HL-60 (cell line): ENCODE data around the gene PSMD11.

Source experiments
- CTCF ChIP-seq: IDR thresholded peaks from one replicate; pipeline ENCODE4 v1.5.1; 2011; ENCODE audit warnings: low read length, control low read depth, inconsistent platforms; ENCODE audit not compliant: insufficient read depth
- POLR2AphosphoS5 ChIP-seq: IDR thresholded peaks from 2 replicates; pipeline ENCODE4 v1.6.1; 2012; ENCODE audit warnings: low read depth
- REST ChIP-seq: IDR thresholded peaks from 2 replicates; pipeline ENCODE4 v1.6.1; 2012; ENCODE audit warnings: low read depth; ENCODE audit not compliant: insufficient replicate concordance

GRCh38 chr17:32429598-32429997 lies 14.7 kb upstream of the PSMD11 start:
- no peak for TF ChIP-seq CTCF
- TF ChIP-seq REST: no peak
- TF ChIP-seq POLR2AphosphoS5: no peak
